Colonic mucosa (tissue), 4 donors: ENCODE data around the gene CEP192. TPM values are rescaled to one million over a fixed set of nuclear protein-coding genes. Genes with fewer than 3 reads are reported as not detected.
"Not testable (repeated sequence)": the region's sequence is repeated elsewhere in the genome, so short reads cannot be mapped to it uniquely, and the experiment has no call there.

ENCODE experiments used
- DNase-seq: peaks from one replicate; pipeline ENCODE4 v3.0.0-alpha.2; 2020
- H3K27ac ChIP-seq: fragments of 200-600 bp; one replicate; pipeline ENCODE4 v1.8.0; 2021
- H3K27me3 ChIP-seq: fragments of 200-600 bp; one replicate; pipeline ENCODE4 v1.8.0; 2021
- H3K36me3 ChIP-seq: fragments of 200-600 bp; one replicate; pipeline ENCODE4 v1.8.0; 2021
- H3K4me1 ChIP-seq: fragments of 200-600 bp; one replicate; pipeline ENCODE4 v1.8.0; 2021; ENCODE audit warnings: mild to moderate bottlenecking
- H3K4me3 ChIP-seq: fragments of 200-600 bp; one replicate; pipeline ENCODE4 v1.8.0; 2021
- H3K9ac ChIP-seq, 2 donors: one replicate each; pipeline ENCODE4 v1.7.0; 2013; ENCODE audit warnings: control low read depth in 2 of 2, low read depth in 2 of 2, low read length in 2 of 2
- H3K9me3 ChIP-seq: fragments of 200-600 bp; one replicate; pipeline ENCODE4 v1.8.0; 2021
- intact Hi-C: fragments of 100-400 bp; cut with DNase I; formaldehyde crosslinking; loops from one replicate; pipeline ENCODE4 v1.14.1; 2022
- total RNA-seq, 2 donors: library from RNA; stranded (reverse); fragmentation: NEBNext Ultra II Directional in 1 of 2; extraction: Animal tissue kit (Norgen Biotek cat#: 25700) in 1 of 2; gene quantifications; one replicate each; pipeline ENCODE4 v1.2.1, GENCODE V29; 2021
- TF ChIP-seq, protein P1 (sequence below): fragments of 200-600 bp; IDR thresholded peaks from one replicate; pipeline ENCODE4 v1.8.0; 2022; ENCODE audit warnings: antibody characterized with exemption, mild to moderate bottlenecking
- donor health status: healthy.
- donor health status: DM: no; HTN: no; CAD: no.
- donor health status: DM: no; HTN: no; CAD: no.

The CEP192 gene
- total RNA-seq, 2 donors from 2014 or later = 23.7 to 26.9 TPM

DNA sequence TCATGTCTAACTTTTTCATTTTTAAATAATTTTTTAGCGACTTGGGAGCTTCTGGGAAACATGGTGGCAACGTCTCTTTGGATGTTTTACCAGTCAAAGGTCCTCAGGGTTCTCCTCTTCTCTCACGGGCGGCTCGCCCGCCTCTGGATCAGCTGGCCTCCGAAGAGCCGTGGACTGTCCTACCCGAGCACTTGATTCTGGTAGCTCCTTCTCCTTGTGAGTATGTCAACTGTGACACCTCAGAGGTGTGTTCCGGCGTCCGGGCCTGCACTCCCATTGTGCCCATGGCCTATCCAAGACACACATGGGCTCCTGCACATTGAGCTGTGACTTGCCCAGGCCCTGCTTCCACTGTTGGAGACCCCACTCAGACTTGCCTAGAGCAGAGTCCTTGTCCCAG lies 104.3 kb downstream of the CEP192 start:
- no peak for DNase-seq
- Histone ChIP-seq H3K27ac (no peak overlapping the region), H3K4me3 (no peak overlapping the region), H3K9ac (no peak overlapping the region), H3K27me3 (no peaks in the 10 kb centered on the region), H3K9me3 (no peaks in the 10 kb centered on the region), H3K4me1 (no peaks in the 10 kb centered on the region), H3K36me3 (no peaks in the 10 kb centered on the region)
- intact Hi-C loops = no loop called here
- TF ChIP-seq, protein P1, sequence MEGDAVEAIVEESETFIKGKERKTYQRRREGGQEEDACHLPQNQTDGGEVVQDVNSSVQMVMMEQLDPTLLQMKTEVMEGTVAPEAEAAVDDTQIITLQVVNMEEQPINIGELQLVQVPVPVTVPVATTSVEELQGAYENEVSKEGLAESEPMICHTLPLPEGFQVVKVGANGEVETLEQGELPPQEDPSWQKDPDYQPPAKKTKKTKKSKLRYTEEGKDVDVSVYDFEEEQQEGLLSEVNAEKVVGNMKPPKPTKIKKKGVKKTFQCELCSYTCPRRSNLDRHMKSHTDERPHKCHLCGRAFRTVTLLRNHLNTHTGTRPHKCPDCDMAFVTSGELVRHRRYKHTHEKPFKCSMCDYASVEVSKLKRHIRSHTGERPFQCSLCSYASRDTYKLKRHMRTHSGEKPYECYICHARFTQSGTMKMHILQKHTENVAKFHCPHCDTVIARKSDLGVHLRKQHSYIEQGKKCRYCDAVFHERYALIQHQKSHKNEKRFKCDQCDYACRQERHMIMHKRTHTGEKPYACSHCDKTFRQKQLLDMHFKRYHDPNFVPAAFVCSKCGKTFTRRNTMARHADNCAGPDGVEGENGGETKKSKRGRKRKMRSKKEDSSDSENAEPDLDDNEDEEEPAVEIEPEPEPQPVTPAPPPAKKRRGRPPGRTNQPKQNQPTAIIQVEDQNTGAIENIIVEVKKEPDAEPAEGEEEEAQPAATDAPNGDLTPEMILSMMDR = no peak

DNA sequence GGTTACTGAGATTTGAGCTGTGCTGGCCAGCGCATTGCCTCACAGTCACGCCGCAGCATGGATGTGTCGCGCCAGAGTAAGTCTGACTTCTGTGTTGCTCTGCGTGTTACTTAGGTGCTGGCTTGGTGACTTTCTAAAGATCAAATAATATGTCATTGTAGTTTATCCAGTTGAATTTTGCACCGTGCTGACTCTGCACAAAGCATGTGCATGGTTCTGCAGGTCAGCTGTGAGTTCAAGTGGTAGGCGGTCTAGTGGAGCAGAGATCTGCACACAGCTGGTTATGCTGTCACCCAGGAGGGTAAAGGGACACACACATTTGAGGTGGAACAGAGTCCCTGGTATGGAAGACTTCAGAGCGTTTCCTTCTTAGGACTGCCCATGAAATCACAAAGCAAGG lies 105.1 kb downstream of the CEP192 start:
- Histone ChIP-seq H3K9ac (no peak overlapping the region), H3K9me3 (no peaks in the 10 kb centered on the region), H3K4me3 (no peak overlapping the region), H3K36me3 (no peaks in the 10 kb centered on the region), H3K27me3 (no peaks in the 10 kb centered on the region), H3K27ac (no peak overlapping the region), H3K4me1 (no peaks in the 10 kb centered on the region)
- no peak for DNase-seq
- TF ChIP-seq, protein P1 = no peak
- intact Hi-C loops = no loop called here

DNA sequence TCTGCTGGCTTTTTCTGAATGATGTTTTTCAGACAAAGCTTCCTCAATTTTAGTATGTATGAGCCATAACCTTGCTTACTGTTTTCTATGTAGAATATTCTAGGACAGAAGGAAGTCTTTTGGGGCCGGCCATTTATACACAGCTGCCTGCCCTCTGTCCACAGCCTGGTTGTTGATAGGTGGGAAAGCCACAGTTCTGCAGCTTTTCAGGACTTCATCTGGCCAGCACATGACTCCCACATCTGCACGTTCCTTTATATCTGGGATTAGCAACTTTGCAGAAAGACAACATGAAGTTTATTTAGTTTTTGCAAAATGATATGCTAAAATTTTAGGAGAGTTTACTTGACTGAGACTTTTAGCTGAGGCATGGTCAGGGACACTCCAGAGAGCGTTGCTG lies 105.6 kb downstream of the CEP192 start:
- H3K9ac ChIP-seq = no peak overlapping the region
- intact Hi-C loops = no loop called here
- TF ChIP-seq, protein P1 = no peak
- no peaks in the 10 kb centered on the region for H3K36me3 ChIP-seq
- H3K27me3 ChIP-seq = no peaks in the 10 kb centered on the region
- H3K4me1 ChIP-seq = no peaks in the 10 kb centered on the region
- no peak for DNase-seq
- H3K4me3 ChIP-seq = no peak overlapping the region
- no peaks in the 10 kb centered on the region for H3K9me3 ChIP-seq
- H3K27ac ChIP-seq = no peak overlapping the region

DNA sequence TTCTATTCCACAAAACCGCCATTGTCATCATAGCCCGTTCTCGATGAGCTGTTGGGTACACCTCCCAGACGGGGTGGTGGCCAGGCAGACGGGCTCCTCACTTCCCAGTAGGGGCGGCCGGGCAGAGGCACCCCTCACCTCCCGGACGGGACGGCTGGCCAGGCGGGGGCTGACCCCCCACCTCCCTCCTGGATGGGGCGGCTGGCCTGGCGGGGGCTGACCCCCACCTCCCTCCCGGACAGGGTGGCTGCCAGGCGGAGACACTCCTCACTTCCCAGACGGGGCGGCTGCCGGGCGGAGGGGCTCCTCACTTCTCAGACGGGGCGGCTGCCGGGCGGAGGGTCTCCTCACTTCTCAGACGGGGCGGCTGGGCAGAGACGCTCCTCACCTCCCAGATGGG lies 106.9 kb downstream of the CEP192 start:
- intact Hi-C loops, H3K4me3 ChIP-seq, H3K9ac ChIP-seq, H3K27me3 ChIP-seq, H3K36me3 ChIP-seq, H3K27ac ChIP-seq, H3K4me1 ChIP-seq, H3K9me3 ChIP-seq, DNase-seq: not testable (repeated sequence)

DNA sequence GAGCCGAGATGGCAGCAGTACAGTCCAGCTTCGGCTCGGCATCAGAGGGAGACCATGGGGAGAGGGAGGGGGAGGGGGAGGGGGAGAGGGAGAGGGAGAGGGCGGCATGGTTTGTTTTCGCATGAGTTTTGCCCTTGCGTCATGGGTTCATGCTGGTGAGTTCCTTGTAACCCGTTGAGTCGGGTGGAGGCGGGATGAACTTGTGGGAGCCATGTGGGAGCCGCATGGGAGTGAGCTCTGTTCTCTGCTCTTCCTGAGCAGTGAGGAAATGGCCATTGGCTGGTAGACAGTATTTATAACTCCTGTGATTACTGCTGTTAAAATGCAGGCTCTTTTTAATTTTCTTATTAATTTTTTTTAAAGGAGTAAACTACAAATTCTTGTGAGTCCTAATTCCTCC lies 108.0 kb downstream of the CEP192 start:
- intact Hi-C loops = no loop called here
- H3K4me1 ChIP-seq = no peaks in the 10 kb centered on the region
- no peaks in the 10 kb centered on the region for H3K36me3 ChIP-seq
- no peak overlapping the region for H3K4me3 ChIP-seq
- TF ChIP-seq, protein P1 = no peak
- H3K27ac ChIP-seq = no peak overlapping the region
- no peaks in the 10 kb centered on the region for H3K27me3 ChIP-seq
- no peak for DNase-seq
- H3K9me3 ChIP-seq = no peaks in the 10 kb centered on the region
- H3K9ac ChIP-seq = no peak overlapping the region

DNA sequence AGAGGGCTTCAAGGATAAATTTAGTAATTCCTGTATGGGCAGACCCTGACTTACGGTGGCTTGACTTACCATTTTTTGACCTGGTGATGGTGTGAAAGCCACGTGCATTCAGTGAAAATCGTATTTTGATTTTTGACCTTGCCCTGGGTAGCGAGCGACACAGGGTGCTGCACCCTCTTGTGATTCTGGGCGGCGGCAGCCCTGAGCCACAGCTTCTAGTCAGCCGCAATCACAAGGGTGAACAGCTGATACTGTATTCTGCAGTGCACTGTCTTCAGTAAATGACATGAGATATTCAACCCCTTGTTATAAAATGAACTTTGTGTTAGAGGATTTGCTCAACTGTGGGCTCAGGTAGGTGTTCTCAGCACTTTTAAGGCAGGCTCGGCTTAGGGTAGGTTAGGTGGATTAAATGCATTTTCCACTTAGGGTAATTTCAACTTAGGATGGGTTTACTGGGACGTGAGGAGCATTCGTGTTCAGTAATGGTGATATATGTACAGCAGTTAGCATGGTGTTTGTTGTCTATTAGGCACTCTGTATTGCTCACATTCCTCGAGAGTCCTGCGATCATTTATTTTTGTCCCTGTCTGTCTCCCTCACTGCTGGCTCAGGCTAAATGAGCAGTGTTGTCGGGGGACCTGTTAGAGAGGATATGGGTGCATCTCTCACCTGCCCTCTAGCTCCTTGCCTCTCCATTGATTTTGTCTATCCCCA lies 109.9 kb downstream of the CEP192 start:
- intact Hi-C loops = no loop called here
- no peak for DNase-seq
- no peaks in the 10 kb centered on the region for H3K27me3 ChIP-seq
- H3K9me3 ChIP-seq = no peaks in the 10 kb centered on the region
- TF ChIP-seq, protein P1 = no peak
- no peak overlapping the region for H3K27ac ChIP-seq
- no peak overlapping the region for H3K4me3 ChIP-seq
- no peaks in the 10 kb centered on the region for H3K4me1 ChIP-seq
- no peak overlapping the region for H3K9ac ChIP-seq
- H3K36me3 ChIP-seq = no peaks in the 10 kb centered on the region
